ENCODE results near the gene SEL1L3.

Gene SEL1L3

DNA sequence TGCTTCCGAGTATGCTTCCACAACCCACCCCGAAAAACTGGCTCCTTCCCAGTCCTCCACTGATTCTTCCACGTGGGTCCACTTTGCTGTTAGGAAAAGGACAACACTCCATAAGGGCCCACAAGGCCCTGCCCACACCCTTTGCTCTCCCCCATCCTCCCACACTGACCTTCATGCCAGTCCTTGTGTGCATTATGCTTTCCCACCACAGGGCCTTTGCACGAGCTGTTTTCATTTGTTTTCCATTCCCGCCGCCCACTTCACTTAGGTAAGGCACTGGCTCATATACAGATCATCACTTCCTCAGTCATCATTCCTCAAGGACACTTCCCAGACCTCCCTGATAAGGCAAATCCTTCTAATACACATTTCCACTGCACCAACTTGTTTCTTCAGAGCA lies 16.8 kb upstream of the SEL1L3 start:
- no peak for TF ChIP-seq CTCF (IDR thresholded peaks at IDR 0.05; ENCODE audit: low read depth, low read length, missing control alignments)
- DNase-seq (ENCODE audit: low read depth): no peak
- no peak overlapping the region for H3K4me3 ChIP-seq (ENCODE audit: low read depth, low read length)

GRCh38 chr4:25879091-25879584 lies 16.4 kb upstream of the SEL1L3 start:
- no peak for TF ChIP-seq CTCF (IDR thresholded peaks at IDR 0.05; ENCODE audit: low read depth, low read length, missing control alignments)
- DNase-seq (ENCODE audit: low read depth): no peak
- H3K4me3 ChIP-seq (ENCODE audit: low read depth, low read length): no peak overlapping the region

DNA sequence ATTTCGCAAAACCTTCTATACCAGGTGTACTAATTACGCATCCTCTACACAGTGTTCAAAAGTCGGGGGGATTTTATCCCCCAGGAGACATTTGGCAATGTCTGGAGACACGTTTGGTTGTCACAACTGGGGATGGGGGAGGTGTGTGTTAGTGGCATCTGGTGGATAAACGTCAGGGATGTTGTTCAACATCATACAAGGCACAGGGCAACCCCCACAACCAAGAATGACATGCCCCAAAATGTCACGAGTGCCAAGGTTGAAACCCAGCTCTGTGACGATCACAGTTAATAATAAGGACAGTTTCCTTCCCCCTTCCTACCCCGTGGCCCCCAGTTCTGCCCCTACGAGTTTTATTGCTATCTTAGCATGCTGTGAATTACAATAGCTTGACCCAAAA lies 15.9 kb upstream of the SEL1L3 start:
- DNase-seq (ENCODE audit: low read depth): no peak
- TF ChIP-seq CTCF (IDR thresholded peaks at IDR 0.05; ENCODE audit: low read depth, low read length, missing control alignments): no peak
- no peak overlapping the region for H3K4me3 ChIP-seq (ENCODE audit: low read depth, low read length)

DNA sequence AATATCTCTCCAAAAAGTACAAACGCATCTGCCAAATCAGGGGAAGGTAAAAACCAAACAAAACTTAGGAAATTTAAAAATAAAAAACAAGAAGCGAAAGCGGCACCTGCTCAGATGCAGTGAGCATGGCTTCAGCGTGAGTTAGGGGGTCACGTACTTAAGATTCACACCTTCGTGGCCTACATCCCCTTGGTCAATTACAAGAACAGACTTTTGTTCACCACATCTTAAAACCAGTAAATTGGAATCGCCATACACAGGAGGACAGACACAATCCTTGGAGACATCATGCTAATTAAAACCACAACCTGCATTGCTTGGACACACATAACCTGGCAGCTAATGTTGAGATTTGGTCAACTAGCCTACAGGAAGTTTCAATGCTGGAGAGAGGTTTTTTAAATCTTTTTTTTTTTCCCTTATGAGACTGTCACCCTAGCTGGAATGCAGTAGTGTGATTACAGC lies 12.5 kb upstream of the SEL1L3 start:
- peak; percentile 42 for DNase-seq (ENCODE audit: low read depth)
- no peak for TF ChIP-seq CTCF (IDR thresholded peaks at IDR 0.05; ENCODE audit: low read depth, low read length, missing control alignments)
- no peak overlapping the region for H3K4me3 ChIP-seq (ENCODE audit: low read depth, low read length)

DNA sequence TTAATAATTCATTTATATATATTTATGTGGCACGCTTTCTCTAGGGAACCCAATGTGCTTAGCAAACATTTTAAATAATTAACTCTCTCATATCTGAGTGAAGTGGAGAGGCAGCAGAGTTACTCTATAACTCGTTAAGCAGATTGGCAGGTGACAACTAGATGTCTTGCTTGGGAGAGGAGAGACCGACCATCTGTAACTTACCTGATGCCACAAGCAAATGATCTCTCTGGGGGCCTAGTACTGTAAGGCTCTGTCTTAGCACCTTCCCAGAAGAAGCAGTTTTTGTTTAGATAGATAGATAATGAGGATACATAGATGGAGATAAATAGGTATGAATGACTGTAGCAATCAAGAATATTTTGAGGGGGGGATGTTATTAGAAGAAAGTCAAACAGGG lies 11.9 kb upstream of the SEL1L3 start:
- TF ChIP-seq CTCF (IDR thresholded peaks at IDR 0.05; ENCODE audit: low read depth, low read length, missing control alignments): no peak
- DNase-seq (ENCODE audit: low read depth): no peak
- no peak overlapping the region for H3K4me3 ChIP-seq (ENCODE audit: low read depth, low read length)

- no peak overlapping the region for H3K4me3 ChIP-seq (ENCODE audit: low read depth, low read length)
- no peak for DNase-seq (ENCODE audit: low read depth)
- no peak for TF ChIP-seq CTCF (IDR thresholded peaks at IDR 0.05; ENCODE audit: low read depth, low read length, missing control alignments)
Measured at GRCh38 chr4:25873632-25874129, 10.9 kb upstream of the SEL1L3 start.

All from GM12864 (cell line).